GM19023 (cell line): ENCODE measurements around the gene CLIP3.

Experiments
- ATAC-seq: cut with Tn5 transposase; IDR thresholded peaks from one replicate; pipeline ENCODE4 v1.9.1; 2021; ENCODE audit warnings: mild to moderate bottlenecking, moderate library complexity; ENCODE audit not compliant: unreplicated experiment

CLIP3 gene

GRCh38 chr19:36009633-36010379, 22.9 kb downstream of the CLIP3 start:
- no peak for ATAC-seq

- ATAC-seq: no peak
Observed at GRCh38 chr19:36009220-36009619, 23.5 kb downstream of the CLIP3 start.

- no peak for ATAC-seq
Observed at GRCh38 chr19:36008336-36008978, 24.2 kb downstream of the CLIP3 start, which contains the start of gene SYNE4. TSS of gene SYNE4 (minus strand) at chr19:36008813. CDS start at chr19:36008681, 132 bp downstream.

GRCh38 chr19:36006955-36007354, 25.7 kb downstream of the CLIP3 start:
- no peak for ATAC-seq

- no peak for ATAC-seq
Observed at GRCh38 chr19:36003284-36003683, 29.4 kb downstream of the CLIP3 start.

- ATAC-seq: no peak
Observed at GRCh38 chr19:36001605-36002004, 31.1 kb downstream of the CLIP3 start.

GRCh38 chr19:35996777-35997176, 35.9 kb downstream of the CLIP3 start:
- no peak for ATAC-seq

GRCh38 chr19:35995048-35995993, 37.4 kb downstream of the CLIP3 start, which contains the start of gene SDHAF1:
TSS of gene SDHAF1 (plus strand) at chr19:35995188. CDS start at chr19:35995275, 87 bp downstream.
- peak; percentile 70 for ATAC-seq

GRCh38 chr19:35993923-35994598, 38.6 kb downstream of the CLIP3 start:
- no peak for ATAC-seq

GRCh38 chr19:35992907-35993765, 39.5 kb downstream of the CLIP3 start:
- ATAC-seq: no peak

GRCh38 chr19:35991731-35992450, 40.8 kb downstream of the CLIP3 start:
- no peak for ATAC-seq

GRCh38 chr19:35990771-35991730, 41.6 kb downstream of the CLIP3 start:
- no peak for ATAC-seq

GRCh38 chr19:35990156-35990555, 42.5 kb downstream of the CLIP3 start:
- ATAC-seq: no peak

- no peak for ATAC-seq
Observed at GRCh38 chr19:35988824-35989223, 43.8 kb downstream of the CLIP3 start.

GRCh38 chr19:35987571-35987896, 45.1 kb downstream of the CLIP3 start:
- ATAC-seq: no peak

GRCh38 chr19:35986664-35987570, 45.8 kb downstream of the CLIP3 start:
- ATAC-seq: no peak

- no peak for ATAC-seq
Observed at GRCh38 chr19:35986111-35986510, 46.6 kb downstream of the CLIP3 start.
